ENCODE data around the gene PTPN7. TPM values are rescaled to one million over a fixed set of nuclear protein-coding genes. Genes with fewer than 3 reads are reported as not detected.

Gene PTPN7
- polyA plus RNA-seq, 1 of the 3 experiments (the other 2 are of a cell fraction), result not detected

- Histone ChIP-seq H2AFZ (ENCODE audit: low read depth) (no peak overlapping the region), H3F3A (replicated peaks; ENCODE audit: insufficient read depth) (peaks cover 7% of the 10 kb centered on the region)
- POLR2A ChIA-PET, result no interaction called here
These were observed 1.4 kb downstream of the PTPN7 start for GRCh38 chr1:202158810-202159533.

GRCh38 chr1:202157945-202158344, 2.5 kb downstream of the PTPN7 start:
- H3K9me2 ChIP-seq, result no peaks in the 10 kb centered on the region
- TF ChIP-seq TCF12 (IDR thresholded peaks at IDR 0.05), result no peak
- TF ChIP-seq IRF3 (IDR thresholded peaks at IDR 0.05; ENCODE audit: low read depth, low read length), result no peak
- TF ChIP-seq FOXM1 (IDR thresholded peaks at IDR 0.05; ENCODE audit: low read depth), result no peak
- TF ChIP-seq EP300 (IDR thresholded peaks at IDR 0.05; ENCODE audit: borderline replicate concordance in 1 of 2, low read depth in 1 of 2, low read length in 1 of 2), result no peak
- no peak for TF ChIP-seq REST (IDR thresholded peaks at IDR 0.05; ENCODE audit: low read depth, low read length)
- no peak for TF ChIP-seq TEAD4 (IDR thresholded peaks at IDR 0.05; ENCODE audit: borderline replicate concordance, insufficient read depth)
- TF ChIP-seq SMC3 (IDR thresholded peaks at IDR 0.05; ENCODE audit: low read depth, low read length), result no peak
- no peak for TF ChIP-seq FOXJ3 (CRISPR knock-in tag; IDR thresholded peaks at IDR 0.05)
- TF ChIP-seq PBX3 (IDR thresholded peaks at IDR 0.05), result no peak
- TF ChIP-seq TAF1 (IDR thresholded peaks at IDR 0.05; ENCODE audit: borderline replicate concordance, low read depth, low read length), result no peak
- 88% methylated on average over 10 of the region's 10 CpGs for WGBS (ENCODE audit: low lambda C conversion rate)
- peaks cover 9 to 36% of the 10 kb centered on the region in 2 experiments; a peak in 1 of 4 replicates for H3K4me1 ChIP-seq (ENCODE audit: control insufficient read depth in 1 of 2, insufficient read depth in 2 of 2, low read depth in 1 of 2, low read length in 1 of 2)
- no peak for DNase-seq
- peaks cover 7% of the 10 kb centered on the region for H3F3A ChIP-seq (replicated peaks; ENCODE audit: insufficient read depth)
- H3K9me3 ChIP-seq, result no peaks in the 10 kb centered on the region
- H3K4me3 ChIP-seq (ENCODE audit: low read depth in 2 of 2, low read length in 1 of 2), result no peak overlapping the region
- no peak overlapping the region for H3K27ac ChIP-seq (ENCODE audit: low read depth in 2 of 2, low read length in 1 of 2)
- H3K4me2 ChIP-seq, result no peak overlapping the region
- no peaks in the 10 kb centered on the region for H3K27me3 ChIP-seq (ENCODE audit: insufficient read depth)
- H2AFZ ChIP-seq (ENCODE audit: low read depth), result no peak overlapping the region
- no peaks in the 10 kb centered on the region for H3K79me2 ChIP-seq (ENCODE audit: insufficient read depth)
- H3K36me3 ChIP-seq (replicated peaks in 1 of 2; ENCODE audit: control insufficient read depth in 1 of 2, insufficient read depth in 2 of 2, low read length in 1 of 2), result no peaks in the 10 kb centered on the region
- H4K20me1 ChIP-seq (ENCODE audit: insufficient read depth), result no peaks in the 10 kb centered on the region
- CTCF ChIA-PET, result no interaction called here
- POLR2A ChIA-PET, result no interaction called here
- no peak overlapping the region for H3K9ac ChIP-seq

More at GRCh38 chr1:202158810-202159533, 1.4 kb downstream of the PTPN7 start:
- H3K9me2 ChIP-seq, result no peaks in the 10 kb centered on the region
- peaks cover 9 to 43% of the 10 kb centered on the region in 2 experiments; a peak in 1 of 4 replicates for H3K4me1 ChIP-seq (ENCODE audit: control insufficient read depth in 1 of 2, insufficient read depth in 2 of 2, low read depth in 1 of 2, low read length in 1 of 2)
- no peaks in the 10 kb centered on the region for H3K9me3 ChIP-seq
- CTCF ChIA-PET, result interaction anchor here (0.7 to 1.6 kb wide), 2 partner anchors 30 to 159 kb away, joined by 3 to 7 read pairs; no protein-coding TSS in a partner anchor
- H3K79me2 ChIP-seq (ENCODE audit: insufficient read depth), result no peaks in the 10 kb centered on the region
- no peak for DNase-seq
- 88% methylated on average over 8 of the region's 10 CpGs for WGBS (ENCODE audit: low lambda C conversion rate)
- TF ChIP-seq RFX5 (IDR thresholded peaks at IDR 0.05; ENCODE audit: low read length) (no peak), GABPA (IDR thresholded peaks at IDR 0.05; ENCODE audit: low read depth) (no peak), GATA2 (CRISPR knock-in tag; IDR thresholded peaks at IDR 0.05) (no peak), USF2 (IDR thresholded peaks at IDR 0.05; ENCODE audit: borderline replicate concordance, low read depth, low read length) (no peak), CHD2 (IDR thresholded peaks at IDR 0.05; ENCODE audit: low read length, partially characterized antibody) (no peak), PBX3 (IDR thresholded peaks at IDR 0.05) (no peak), SIN3A (IDR thresholded peaks at IDR 0.05; ENCODE audit: borderline replicate concordance, low read depth, low read length) (no peak), POLR2AphosphoS5 (IDR thresholded peaks at IDR 0.05; ENCODE audit: low read depth, low read length) (no peak), MXI1 (IDR thresholded peaks at IDR 0.05; ENCODE audit: low read depth, low read length) (no peak)
- no peaks in the 10 kb centered on the region for H3K27me3 ChIP-seq (ENCODE audit: insufficient read depth)
- H4K20me1 ChIP-seq (ENCODE audit: insufficient read depth), result no peaks in the 10 kb centered on the region
- no peak overlapping the region for H3K4me2 ChIP-seq
- no peak overlapping the region for H3K9ac ChIP-seq
- H3K36me3 ChIP-seq (replicated peaks in 1 of 2; ENCODE audit: control insufficient read depth in 1 of 2, insufficient read depth in 2 of 2, low read length in 1 of 2), result no peaks in the 10 kb centered on the region
- no peak overlapping the region for H3K27ac ChIP-seq (ENCODE audit: low read depth in 2 of 2, low read length in 1 of 2)
- no peak overlapping the region for H3K4me3 ChIP-seq (ENCODE audit: low read depth in 2 of 2, low read length in 1 of 2)
